Ascending aorta (tissue), 2 donors: ENCODE data around the gene SPTLC2. TPM values are rescaled to one million over a fixed set of nuclear protein-coding genes. Genes with fewer than 3 reads are reported as not detected.

Experiments
- DNase-seq, 2 donors: peaks; one replicate each; pipeline ENCODE4 v3.0.0-alpha.2; 2019; ENCODE audit warnings: low spot score in 2 of 2
- H3K27ac ChIP-seq, 2 donors: fragments of 200-600 bp; sonication (generic); one replicate each; pipeline ENCODE4 v1.5.1; 2016 to 2017; ENCODE audit warnings: mild to moderate bottlenecking in 1 of 2
- H3K27me3 ChIP-seq: fragments of 200-600 bp; sonication (generic); one replicate; pipeline ENCODE4 v1.5.1; 2017
- H3K36me3 ChIP-seq, 2 donors: fragments of 200-600 bp; sonication (generic); one replicate each; pipeline ENCODE4 v1.5.1; 2016
- H3K4me1 ChIP-seq, 2 donors: fragments of 200-600 bp; sonication (generic); one replicate each; pipeline ENCODE4 v1.5.1; 2016 to 2017; ENCODE audit warnings: mild to moderate bottlenecking in 1 of 2
- H3K4me3 ChIP-seq, 2 donors: fragments of 200-600 bp; sonication (generic); one replicate each; pipeline ENCODE4 v1.5.1; 2016 to 2017; ENCODE audit warnings: mild to moderate bottlenecking in 1 of 2
- H3K9me3 ChIP-seq, 2 donors: fragments of 200-600 bp; sonication (generic); one replicate each; pipeline ENCODE4 v1.5.1; 2016
- intact Hi-C: fragments of 100-400 bp; cut with DNase I; formaldehyde crosslinking; loops from one replicate; pipeline ENCODE4 v1.15.1; 2023
- total RNA-seq: library from RNA; depleted of rRNA; stranded (reverse); fragments of >200 nt; gene quantifications from one replicate; pipeline ENCODE4 v1.1.0, GENCODE V29; 2016
- TF ChIP-seq, protein P1 (sequence below), 3 experiments: fragments of 200-600 bp in 2 of 3; fragments of 450-650 bp in 1 of 3; sonication (generic) in 2 of 3; IDR thresholded peaks; one replicate each; pipeline ENCODE4 v1.5.1; 2016 to 2019; ENCODE audit warnings: antibody characterized with exemption in 3 of 3, mild to moderate bottlenecking in 1 of 3, moderate library complexity in 1 of 3

SPTLC2 gene
- total RNA-seq, 1 donor from 2014 or later = 25.7 TPM

DNA sequence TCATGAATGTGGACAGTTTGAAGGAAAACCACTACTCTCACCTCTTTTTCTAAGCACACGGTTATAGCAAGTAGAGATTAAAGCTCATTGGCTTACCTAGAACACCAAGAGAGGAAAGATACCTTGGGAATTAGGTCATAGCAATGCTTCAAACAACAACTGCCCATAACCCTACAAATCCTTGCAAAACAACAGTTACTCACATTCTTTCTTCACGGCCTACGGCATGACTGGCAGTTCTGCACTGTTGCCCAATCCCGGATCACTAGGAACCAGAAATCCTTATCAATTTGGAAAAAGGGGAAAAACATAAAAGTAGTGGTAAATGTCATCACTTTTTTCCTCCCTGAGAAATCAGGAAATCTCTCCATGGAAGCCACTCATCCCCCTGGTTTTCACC, 108.2 kb downstream of the SPTLC2 start:
- Histone ChIP-seq H3K4me1 (no peaks in the 10 kb centered on the region), H3K9me3 (no peaks in the 10 kb centered on the region), H3K27ac (no peak overlapping the region), H3K36me3 (peaks cover 16 to 35% of the 10 kb centered on the region in 2 donors), H3K4me3 (no peak overlapping the region), H3K27me3 (no peaks in the 10 kb centered on the region)
- TF ChIP-seq, protein P1, sequence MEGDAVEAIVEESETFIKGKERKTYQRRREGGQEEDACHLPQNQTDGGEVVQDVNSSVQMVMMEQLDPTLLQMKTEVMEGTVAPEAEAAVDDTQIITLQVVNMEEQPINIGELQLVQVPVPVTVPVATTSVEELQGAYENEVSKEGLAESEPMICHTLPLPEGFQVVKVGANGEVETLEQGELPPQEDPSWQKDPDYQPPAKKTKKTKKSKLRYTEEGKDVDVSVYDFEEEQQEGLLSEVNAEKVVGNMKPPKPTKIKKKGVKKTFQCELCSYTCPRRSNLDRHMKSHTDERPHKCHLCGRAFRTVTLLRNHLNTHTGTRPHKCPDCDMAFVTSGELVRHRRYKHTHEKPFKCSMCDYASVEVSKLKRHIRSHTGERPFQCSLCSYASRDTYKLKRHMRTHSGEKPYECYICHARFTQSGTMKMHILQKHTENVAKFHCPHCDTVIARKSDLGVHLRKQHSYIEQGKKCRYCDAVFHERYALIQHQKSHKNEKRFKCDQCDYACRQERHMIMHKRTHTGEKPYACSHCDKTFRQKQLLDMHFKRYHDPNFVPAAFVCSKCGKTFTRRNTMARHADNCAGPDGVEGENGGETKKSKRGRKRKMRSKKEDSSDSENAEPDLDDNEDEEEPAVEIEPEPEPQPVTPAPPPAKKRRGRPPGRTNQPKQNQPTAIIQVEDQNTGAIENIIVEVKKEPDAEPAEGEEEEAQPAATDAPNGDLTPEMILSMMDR (IDR thresholded peaks at IDR 0.05) = no peak
- DNase-seq = no peak
- intact Hi-C loops = no loop called here

DNA sequence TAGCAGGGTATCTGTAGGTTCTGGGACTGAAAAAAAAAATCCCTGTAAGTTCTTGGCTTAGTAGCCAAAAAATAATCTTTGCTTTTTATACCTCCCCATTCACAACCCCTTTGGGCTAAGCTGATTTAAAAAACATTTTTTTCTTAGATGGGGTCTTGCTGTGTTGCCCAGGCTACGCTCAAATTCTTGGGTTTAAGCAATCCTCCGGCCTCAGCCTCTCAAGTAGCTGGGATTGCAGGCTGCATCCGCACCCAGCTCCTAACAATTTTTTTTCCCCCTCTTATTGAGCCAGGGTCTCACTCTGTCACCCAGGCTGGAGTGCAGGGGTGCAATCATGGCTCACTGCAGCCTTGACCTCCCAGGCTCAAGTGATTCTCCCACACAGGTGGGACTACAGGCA, 108.7 kb downstream of the SPTLC2 start:
- intact Hi-C loops = no loop called here
- Histone ChIP-seq H3K27ac (no peak overlapping the region), H3K36me3 (peaks cover 16 to 35% of the 10 kb centered on the region in 2 donors), H3K4me1 (no peaks in the 10 kb centered on the region), H3K27me3 (no peaks in the 10 kb centered on the region), H3K4me3 (no peak overlapping the region), H3K9me3 (no peaks in the 10 kb centered on the region)
- DNase-seq = no peak
- TF ChIP-seq, protein P1 (IDR thresholded peaks at IDR 0.05) = no peak

DNA sequence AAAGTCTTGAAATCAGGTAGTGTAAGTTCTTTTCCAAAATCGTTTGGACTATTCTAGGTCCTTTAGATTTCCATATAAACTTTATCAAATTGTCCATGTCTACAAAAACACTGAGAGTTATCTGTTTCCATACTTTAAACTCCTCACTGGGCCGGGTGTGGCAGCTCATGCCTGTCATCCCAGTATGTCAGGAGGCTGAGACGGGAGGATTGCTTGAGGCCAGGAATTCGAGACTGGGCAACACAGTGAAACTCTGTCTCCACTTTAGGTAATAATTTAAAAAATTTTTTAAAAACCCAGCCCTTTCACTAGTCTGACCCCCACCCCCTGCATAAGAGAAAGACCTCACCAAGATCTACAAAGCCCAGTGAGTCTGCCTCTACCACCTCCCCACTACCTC, 111.4 kb downstream of the SPTLC2 start:
- Histone ChIP-seq H3K9me3 (no peaks in the 10 kb centered on the region), H3K4me3 (no peak overlapping the region), H3K27me3 (no peaks in the 10 kb centered on the region), H3K4me1 (no peaks in the 10 kb centered on the region), H3K27ac (no peak overlapping the region), H3K36me3 (peaks cover 5 to 14% of the 10 kb centered on the region in 2 donors)
- no peak for DNase-seq
- intact Hi-C loops = no loop called here
- TF ChIP-seq, protein P1 (IDR thresholded peaks at IDR 0.05) = no peak

DNA sequence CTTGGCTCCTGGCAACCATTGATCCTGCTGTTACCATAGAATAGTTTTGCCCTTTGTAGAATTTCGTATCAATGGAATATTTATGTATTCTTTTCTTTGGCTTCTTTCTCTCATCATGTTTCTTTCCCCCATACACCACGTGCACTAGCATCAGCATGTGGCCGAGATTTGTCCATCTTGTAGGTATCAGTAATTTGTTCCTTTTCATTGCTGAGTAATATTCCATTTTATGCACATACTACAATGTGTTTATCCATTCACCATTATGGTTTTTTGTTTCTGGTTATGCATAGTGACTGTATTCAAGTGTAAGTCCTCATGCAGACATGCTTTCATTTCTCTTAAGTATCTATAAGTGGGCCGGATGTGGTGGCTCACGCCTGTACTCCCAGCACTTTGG, 113.3 kb downstream of the SPTLC2 start:
- TF ChIP-seq, protein P1 (IDR thresholded peaks at IDR 0.05) = no peak
- Histone ChIP-seq H3K9me3 (no peaks in the 10 kb centered on the region), H3K4me1 (peaks cover 0 to 1% of the 10 kb centered on the region in 2 donors), H3K27me3 (no peaks in the 10 kb centered on the region), H3K27ac (no peak overlapping the region), H3K36me3 (peaks cover 5% of the 10 kb centered on the region in 2 donors), H3K4me3 (no peak overlapping the region)
- DNase-seq = no peak
- intact Hi-C loops = no loop called here

DNA sequence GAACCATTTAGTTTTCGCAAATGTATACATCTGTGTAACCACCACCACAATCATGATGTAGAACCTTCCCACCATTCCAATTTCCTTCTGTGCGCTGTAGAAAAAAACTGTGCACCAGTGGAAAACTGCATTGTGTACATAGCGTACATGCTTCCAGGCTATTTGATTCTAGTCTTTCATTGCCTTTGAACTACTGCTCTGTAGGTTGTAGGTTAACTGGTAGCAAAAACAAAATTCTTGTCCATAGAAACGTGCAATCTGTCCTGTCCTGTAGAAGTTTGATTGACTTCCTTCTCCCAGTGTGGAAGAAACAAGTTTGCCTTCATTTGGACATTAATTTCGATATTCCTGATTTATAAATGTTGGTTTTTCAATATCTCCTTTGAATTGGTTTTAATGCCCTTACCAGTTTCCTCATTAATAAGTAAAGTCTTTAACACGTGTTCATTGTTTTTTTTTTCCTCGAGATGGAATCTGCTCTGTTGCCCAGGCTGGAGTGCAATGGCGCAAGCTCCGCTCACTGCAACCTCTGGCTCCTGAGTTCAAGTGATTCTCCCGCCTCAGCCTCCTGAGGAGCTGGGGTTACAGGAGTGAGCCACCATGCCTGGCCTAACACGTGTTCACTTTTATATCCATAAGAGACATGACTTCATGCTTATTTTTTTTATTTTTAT, 114.2 kb downstream of the SPTLC2 start:
- H3K4me1 ChIP-seq = peaks cover 0 to 3% of the 10 kb centered on the region in 2 donors
- peaks cover 4 to 5% of the 10 kb centered on the region in 2 donors for H3K36me3 ChIP-seq
- DNase-seq = no peak
- no peaks in the 10 kb centered on the region for H3K9me3 ChIP-seq
- H3K4me3 ChIP-seq = no peak overlapping the region
- TF ChIP-seq, protein P1 (IDR thresholded peaks at IDR 0.05) = no peak
- no peak overlapping the region for H3K27ac ChIP-seq
- intact Hi-C loops = no loop called here
- no peaks in the 10 kb centered on the region for H3K27me3 ChIP-seq
